HG02678 (cell line): Measurements from ENCODE around the gene TULP1.

Experiments used
- ATAC-seq: cut with Tn5 transposase; IDR thresholded peaks from one replicate; pipeline ENCODE4 v1.9.1; 2021; ENCODE audit warnings: mild to moderate bottlenecking, moderate library complexity; ENCODE audit not compliant: unreplicated experiment

TULP1 gene

DNA sequence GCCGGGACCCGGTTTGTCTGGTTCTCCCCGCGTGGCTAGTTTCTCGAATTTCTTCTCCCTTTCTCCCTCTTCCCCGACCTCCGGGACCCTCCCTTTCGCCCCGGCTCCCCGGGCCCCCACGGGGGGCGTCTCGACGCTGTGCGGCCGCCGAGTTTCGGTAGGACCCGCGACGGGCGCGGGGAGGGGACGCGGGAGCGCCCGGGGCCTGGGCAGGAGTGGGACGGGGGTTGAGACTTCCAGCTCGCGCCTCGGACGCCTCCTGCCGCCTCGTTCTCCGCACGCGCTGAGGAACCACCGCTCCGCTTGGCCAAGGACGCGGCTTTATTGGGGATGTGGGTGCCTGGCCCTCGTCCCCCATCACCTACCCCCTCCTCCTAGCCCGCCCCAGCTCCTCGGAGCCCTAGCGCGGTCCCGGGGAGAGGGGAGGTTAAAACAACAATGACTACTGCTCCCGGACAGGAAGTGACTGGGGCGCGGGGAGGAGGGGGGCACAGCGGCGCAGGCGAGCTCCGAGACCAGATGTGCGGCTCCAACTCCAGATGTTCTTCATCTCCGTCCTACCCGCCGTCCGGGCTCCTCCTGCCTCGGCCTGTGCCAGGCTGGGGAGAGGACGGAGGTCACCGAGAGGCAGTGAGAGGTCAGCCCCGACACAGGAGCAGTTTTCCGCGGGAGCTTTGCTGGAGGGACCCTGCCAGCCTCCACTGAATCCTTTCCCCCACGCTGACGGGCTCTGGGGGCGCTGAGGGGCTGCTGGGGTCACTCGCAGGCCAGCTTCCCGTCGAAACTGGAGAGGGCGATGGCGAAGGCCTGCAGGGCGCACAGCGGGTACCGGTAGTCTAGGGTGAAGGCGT is 14.9 kb downstream of the TULP1 start:
- ATAC-seq: no peak

DNA sequence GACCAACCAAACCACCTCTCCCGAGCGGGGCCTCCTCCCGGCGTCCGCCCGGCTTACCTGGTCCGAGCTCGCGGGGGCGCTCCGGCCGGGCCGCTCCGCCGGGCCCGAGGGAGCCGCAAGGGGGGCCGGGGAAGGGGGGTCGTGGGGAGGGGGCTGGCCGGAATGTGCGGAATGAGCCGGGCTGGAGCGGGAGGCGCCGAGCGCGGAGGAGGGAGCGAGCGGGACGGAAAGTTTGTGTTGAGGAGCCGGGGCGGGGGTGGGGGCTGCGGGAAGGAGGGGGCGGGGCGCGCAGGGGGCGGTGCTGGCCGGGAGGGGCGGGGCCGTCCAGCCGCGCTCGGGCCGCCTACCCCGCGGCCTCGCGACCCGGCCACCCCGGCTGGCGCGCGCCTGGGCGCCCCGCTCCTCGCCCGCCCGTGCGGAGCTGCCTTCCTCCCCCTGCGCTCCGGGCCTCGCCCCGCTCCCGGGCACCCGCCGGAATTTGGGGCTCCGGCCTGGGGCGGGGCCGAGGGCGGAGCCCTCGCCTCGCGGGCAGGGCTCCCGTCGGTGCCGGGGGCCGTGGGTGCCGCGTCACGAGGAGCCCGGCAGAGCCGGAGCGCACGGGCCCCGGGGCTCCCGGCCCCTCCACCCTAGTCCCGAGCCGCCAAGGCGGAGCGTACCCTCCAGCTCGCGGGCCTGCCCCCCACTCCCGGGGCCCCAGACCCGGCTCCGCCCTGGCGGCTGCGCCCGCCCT is 15.7 kb downstream of the TULP1 start, which contains the start of gene TEAD3:
Gene TEAD3, minus strand, starts transcription at position 239 of the 730 bp plus-strand sequence.
- no peak for ATAC-seq

- no peak for ATAC-seq
These were observed 16.5 kb downstream of the TULP1 start for GRCh38 chr6:35496036-35496840.

GRCh38 chr6:35495258-35496035 is 17.2 kb downstream of the TULP1 start:
- ATAC-seq: no peak

GRCh38 chr6:35494161-35494563 is 18.5 kb downstream of the TULP1 start:
- no peak for ATAC-seq

DNA sequence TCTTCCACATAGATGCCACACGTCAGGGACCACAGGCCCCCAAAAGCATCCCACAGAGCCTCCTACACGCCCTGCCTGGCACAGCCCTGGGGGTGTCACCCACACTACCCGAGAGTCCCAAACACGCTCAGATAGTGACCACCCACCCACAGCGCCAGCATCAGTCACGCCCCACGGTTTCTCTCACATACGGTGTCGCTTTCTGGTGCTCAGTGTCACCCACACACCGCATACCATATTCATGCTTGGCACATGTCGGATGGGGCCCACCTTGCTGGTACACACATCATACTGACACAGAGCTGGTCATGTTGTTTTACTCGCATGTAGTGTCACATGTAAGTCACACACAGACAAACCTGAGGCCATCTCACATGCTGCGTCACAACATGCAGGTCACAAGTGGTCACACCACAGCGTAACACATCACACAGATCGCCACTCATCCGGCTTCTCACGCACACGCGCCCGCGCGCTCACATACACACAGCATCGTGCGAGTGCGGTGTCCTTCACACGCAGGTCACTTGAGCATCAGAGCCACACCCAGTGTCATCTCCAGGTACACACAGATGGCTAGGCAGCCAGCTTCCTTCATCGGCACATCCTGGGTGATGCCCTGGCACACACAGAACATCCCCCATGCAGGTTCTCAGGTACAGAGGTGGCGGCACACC is 19.3 kb downstream of the TULP1 start:
- ATAC-seq: no peak

DNA sequence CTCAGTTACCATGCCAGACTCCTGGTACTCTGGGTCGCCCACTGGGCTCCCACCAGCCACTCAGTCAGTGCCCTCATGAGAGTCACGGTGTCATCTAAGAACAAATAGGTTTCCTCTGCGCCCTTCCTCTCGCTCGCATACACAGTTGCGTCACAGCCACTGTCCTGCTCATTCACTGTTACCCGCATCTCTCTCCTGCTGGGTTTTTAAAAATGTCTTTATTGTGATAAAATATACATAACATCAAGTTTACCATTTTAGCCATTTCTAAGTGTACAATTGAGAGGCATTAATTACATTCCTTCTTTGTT is 19.8 kb downstream of the TULP1 start:
- no peak for ATAC-seq

- no peak for ATAC-seq
These were observed 20.3 kb downstream of the TULP1 start for GRCh38 chr6:35492258-35492973.

- no peak for ATAC-seq
These were observed 21.0 kb downstream of the TULP1 start for GRCh38 chr6:35491558-35492257.

DNA sequence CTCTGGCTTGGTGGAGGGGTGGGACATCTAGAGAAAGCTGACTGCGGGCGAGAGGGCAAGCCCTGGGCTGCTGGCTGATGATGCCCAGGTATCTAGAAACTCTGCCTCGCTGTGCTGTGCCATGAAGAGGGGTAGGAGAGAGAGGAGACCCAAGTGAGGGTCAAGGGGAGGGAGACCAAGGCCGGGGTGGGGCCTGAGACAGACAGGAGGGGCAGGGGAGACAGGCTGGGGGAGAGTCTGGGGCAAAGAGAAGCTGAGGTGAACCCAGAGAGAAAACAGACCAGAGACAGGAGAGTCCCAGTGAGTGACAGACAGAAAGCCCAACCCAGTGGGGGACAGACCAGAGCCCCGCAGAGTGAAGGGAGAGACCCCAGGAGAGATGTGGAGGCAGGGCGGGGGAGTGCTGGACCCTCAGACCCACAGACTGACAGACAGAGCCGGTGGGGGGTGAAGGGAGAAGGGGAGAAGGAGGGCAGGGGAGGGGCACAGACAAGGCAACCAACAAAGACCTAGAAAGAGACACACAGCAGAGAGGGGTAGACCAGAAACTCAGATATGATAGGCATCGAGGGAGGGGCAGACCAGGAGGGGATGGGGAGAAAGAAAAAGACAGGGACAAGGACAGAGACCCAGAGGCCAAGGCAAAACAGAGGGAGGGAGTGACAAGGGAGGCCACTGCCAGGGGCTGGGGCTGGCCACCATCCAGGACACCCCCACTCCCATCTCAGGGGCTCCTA is 21.7 kb downstream of the TULP1 start:
- ATAC-seq: no peak

- no peak for ATAC-seq
These were observed 22.5 kb downstream of the TULP1 start for GRCh38 chr6:35489995-35490791.

GRCh38 chr6:35489066-35489465 is 23.6 kb downstream of the TULP1 start:
- ATAC-seq: no peak

DNA sequence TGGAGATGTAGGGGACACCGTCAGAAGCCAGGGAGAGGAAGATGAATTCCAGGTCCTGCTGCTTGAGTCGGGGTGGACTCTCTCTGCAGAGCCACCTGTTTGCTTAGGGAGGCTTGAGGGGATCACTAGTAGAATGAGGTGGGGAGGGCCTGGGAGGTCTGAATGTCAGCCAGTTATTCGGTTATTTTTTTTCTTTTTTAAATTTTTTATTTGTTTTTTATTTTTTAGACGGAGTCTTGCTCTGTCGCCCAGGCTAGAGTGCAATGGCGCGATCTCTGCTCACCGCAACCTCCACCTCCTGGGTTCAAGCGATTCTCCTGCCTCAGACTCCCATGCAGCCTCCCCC is 24.2 kb downstream of the TULP1 start:
- no peak for ATAC-seq

GRCh38 chr6:35487658-35488516 is 24.8 kb downstream of the TULP1 start:
- no peak for ATAC-seq

- ATAC-seq: no peak
These were observed 26.4 kb downstream of the TULP1 start for GRCh38 chr6:35486005-35486925.
